Right kidney (tissue), 1 donor: ENCODE measurements around the gene MTMR3.
"Not testable (repeated sequence)": the region's sequence is repeated elsewhere in the genome, so short reads cannot be mapped to it uniquely, and the experiment has no call there.

Experiments used
- DNase-seq: peaks from one replicate; pipeline ENCODE4 v3.0.0-alpha.2; 2016

Gene MTMR3

DNA sequence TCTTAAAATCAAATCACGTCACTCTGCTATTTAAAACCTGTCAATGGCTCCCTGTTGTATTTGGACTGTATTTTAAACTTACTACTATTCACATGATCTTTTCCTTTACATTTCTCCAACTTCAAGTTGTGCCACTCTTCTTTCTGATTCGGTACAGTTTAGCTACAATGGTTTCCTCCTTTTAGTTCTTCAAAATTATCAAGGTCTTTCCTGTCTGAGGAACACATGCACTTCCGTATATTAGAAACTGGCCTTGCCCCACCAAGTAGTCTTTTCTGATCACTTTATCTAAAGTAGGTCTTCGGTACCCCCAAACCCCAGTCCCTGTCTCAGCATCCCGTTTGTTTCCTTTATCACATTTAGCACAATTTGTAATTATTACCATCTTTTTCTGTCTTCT is 81.8 kb downstream of the MTMR3 start:
- DNase-seq = no peak

DNA sequence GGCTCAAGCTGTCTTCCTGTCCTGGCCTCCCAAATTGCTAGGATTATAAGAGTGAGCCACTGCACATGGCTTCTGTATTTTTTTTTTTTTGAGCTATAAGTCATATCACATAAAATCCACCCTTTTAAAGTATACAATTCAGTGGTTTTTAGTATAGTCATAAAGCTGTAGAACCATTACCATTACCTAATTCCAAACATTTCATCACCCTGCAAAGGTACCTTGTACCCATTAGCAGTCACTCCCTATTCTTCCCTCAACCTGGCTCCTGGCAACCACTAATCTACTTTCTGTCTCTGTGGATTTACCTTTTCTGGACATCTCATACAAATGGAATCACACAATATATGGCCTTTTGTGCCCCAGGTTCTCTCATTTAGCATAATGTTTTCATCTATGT is 84.5 kb downstream of the MTMR3 start:
- DNase-seq = no peak

DNA sequence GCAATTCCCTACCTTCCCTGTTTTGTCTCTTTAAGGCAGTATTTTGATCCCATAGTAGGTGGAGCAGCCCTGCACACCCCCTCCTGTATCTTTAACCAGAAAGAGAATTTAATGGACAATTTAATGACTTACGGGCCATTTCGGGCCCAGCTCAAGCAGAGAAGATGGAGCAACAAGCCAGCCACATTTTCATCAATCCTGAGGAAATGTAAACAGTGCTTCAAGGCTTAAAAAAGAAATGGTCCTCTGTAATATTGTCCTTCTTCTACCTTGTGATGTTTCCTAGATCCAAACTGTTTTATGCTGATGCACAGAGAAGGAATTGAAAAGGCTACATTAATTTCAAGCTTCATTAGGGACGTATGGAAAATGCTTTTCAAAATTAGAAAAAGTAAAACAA is 88.6 kb downstream of the MTMR3 start:
- no peak for DNase-seq

DNA sequence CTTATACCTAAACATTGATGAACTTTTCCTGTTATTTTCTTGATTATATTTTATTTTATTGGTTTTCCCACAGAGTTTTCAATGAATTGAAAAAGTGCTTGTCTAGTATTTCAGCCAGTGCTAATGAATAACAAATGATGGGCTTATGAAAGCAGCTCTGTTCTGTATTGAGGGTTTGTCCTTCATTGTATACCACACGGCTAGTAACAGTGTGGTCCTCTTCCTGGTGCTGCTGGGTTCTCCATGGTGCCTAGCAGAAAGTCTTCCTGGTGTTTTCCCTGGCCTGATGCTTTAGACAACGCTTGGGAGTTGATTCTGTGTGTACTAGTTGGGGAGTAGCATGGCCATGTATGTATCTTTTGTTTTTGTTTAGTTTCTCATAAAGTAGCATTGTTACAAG is 89.1 kb downstream of the MTMR3 start:
- no peak for DNase-seq

DNA sequence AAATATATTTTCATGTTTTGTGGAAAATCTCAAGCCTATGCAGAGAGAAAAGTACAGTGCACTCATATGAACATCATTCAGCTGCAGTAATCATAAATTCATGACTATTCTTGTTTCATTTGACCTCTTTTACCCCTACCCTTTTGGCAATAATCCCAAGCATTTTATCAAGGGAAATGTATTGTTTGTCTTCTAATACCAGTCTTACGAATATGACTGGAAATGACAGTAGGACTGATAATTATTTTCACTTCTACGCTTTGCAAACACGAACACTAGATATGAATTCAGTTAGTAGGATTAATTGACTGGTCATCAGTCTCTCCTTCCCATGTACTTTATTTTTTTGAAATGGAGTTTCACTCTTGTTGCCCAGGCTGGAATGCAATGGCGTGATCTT is 90.3 kb downstream of the MTMR3 start:
- no peak for DNase-seq

DNA sequence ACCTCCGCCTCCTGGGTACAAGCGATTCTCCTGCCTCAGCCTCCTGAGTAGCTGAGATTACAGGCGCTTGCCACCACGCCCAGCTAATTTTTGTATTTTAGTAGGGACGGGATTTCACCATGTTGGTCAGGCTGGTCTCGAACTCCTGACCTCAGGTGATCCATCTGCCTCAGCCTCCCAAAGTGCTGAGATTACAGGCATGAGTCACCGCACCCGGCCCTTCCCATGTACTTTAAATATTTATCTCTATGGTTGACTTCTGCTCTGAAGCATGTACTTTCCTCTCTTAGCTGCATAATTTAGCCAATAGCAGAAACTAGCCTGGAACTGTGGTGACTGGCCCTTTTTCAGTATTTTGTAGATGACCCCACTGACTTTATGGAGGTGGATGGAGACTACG is 90.7 kb downstream of the MTMR3 start:
- DNase-seq = not testable (repeated sequence)

DNA sequence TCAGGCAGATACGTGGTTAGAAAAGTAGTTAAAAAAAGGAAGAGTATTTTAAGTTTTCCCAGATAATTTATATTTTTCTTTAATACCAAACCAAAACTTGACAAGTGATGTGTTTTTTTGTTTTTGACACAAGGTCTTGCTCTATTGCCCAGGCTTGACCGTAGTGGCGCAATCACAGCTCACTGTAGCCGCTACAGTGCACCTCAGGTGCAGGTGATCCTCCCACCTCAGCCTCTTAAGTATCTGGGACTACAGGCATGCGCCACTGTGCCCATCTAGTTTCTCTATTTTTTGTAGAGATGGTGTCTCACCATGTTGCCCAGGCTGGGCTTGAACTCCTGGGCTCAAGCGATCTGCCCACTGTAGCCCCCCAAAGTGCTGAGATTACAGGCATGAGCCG is 92.5 kb downstream of the MTMR3 start:
- DNase-seq = no peak

DNA sequence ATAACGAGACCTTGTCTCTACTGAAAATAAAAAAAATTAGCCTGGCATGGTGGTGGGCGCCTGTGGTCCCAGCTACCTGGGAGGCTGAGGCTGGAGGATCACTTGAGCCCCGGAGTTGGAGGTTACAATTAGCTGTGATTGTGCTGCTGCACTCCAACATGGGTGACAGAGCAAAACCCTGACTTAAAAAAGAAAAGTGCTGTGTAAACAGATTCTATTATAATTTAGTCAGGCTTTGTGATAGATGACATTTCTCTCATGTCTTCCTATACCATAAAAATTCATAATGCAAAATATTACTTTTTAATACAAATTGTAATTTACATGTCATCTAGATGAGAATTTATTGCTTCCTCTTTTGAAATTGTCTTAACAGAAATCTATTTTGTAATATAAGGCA is 94.1 kb downstream of the MTMR3 start:
- DNase-seq = no peak

DNA sequence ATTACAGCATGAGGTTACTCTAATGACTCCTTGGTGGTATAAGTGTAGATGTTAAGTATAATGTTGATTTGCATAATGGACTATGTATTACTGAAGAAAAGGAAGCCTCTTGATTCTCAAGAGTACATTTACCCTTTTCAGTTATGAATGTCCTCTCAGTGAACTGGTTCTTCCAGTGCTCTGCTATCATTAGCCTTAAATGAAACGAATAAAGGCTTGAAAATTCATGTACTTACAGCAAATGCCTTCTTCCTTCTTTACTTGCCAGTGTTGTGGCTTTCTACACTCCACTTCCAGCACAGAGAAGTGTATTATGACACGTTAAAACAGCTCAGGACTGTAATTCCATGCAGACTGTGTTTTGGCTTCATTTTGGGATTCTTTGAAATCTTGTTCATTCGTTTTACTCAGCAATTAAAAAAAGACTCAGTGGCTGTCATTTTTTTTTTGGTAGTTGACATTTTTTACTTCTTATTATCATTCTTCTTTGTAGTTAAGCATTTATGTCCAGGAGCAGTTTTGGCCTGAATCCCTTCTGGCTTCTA is 96.9 kb downstream of the MTMR3 start:
- DNase-seq = no peak

DNA sequence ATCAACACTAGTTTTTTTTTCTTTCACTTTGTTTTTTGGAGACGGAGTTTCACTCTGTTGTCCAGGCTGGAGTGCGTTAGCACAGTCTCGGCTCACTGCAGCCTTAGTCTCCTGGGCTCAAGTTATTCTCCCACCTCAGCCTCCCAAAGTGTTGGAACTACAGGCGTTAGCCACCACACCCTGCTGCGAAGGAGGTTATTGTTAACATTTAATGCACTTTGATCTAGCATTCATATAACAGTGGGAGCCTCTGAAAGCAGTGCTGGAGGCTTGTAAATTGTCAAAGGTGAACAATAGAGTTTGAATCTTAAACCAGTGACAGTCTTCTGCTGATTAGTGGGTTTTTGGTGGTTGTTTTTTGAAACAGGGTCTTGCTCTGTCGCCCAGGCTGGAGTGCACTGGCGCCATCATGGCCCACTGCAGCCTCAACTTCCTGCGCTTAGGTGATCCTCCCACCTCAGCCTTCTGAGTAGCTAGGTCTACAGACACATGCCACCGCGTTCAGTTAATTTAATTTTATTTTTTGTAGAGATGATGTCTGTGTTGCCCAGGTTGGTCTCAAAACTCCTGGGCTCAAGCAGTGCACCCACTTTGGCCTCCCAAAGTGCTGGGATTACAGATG is 100.4 kb downstream of the MTMR3 start:
- DNase-seq = no peak

DNA sequence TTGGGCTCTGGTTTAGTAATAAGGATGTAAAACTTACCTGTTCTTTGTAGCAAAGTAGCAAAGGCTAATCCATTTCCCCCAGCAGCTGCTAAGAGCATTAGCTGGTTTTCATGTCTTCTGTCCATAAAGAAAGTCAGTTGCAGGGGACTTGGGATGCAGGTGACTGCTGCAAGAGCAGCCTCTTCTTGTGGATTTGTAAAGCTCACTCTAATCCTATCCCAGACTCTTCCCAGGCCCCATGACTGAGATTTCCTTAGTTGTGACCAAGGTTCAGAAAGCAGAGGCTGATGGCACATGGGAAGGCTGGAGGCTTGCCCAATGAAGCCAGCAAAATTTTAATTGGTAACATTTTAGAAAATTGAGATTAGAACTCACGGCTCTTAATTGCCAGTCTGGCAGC is 102.9 kb downstream of the MTMR3 start:
- no peak for DNase-seq

DNA sequence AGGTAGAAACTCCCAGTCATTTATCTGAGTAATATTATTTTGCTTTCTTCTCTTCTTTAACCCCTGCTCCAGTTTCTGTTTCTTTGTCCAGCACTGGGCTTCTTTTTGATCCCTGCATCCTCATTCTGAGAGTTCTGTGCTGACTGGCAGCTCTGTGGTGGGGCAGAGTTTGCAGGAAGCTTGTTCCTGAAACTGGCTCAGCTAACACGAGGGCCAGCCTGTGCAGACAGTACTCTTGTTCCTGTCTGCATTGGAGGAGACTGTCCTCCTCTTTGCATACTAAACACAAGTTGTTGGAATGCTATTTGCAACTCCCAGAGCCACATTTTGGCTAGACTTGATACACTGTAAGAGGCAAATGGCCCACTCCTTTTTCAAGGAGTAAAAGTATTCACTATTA is 104.2 kb downstream of the MTMR3 start:
- no peak for DNase-seq

DNA sequence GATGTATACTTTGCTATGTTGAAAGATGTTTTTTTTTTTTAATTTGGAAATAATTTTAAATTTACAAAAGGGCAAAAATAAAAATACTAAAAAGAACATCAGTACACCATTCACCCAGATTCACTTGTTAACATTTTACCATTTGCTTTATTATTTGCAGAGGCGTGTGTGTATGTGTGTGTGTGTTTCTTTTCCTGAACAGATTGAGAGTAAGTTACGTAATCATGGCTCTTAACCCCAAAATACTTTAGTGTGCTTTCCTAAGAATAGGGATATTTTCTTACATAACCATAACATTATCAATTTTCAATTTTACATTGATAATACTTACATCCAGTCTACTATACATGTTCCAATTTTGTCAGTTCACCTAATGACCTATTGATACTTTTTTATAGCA is 105.7 kb downstream of the MTMR3 start:
- no peak for DNase-seq

DNA sequence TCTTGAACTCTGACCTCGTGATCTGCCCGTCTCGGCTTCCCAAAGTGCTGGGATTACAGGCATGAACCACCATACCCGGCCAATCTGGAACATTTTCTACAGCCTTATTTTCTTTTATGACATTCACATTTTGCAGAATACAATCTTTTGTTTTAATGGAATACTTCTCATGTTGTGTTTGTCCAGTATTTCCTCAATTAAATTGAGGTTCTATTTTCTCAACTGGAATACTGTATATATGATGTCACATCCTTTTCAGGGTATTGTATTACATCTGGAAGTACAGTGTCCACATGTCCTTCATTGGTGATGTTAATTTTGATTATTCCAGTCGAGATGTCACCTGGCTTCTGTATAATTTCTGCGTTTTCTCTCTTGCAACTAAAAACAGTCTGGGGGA is 106.5 kb downstream of the MTMR3 start:
- DNase-seq = no peak

DNA sequence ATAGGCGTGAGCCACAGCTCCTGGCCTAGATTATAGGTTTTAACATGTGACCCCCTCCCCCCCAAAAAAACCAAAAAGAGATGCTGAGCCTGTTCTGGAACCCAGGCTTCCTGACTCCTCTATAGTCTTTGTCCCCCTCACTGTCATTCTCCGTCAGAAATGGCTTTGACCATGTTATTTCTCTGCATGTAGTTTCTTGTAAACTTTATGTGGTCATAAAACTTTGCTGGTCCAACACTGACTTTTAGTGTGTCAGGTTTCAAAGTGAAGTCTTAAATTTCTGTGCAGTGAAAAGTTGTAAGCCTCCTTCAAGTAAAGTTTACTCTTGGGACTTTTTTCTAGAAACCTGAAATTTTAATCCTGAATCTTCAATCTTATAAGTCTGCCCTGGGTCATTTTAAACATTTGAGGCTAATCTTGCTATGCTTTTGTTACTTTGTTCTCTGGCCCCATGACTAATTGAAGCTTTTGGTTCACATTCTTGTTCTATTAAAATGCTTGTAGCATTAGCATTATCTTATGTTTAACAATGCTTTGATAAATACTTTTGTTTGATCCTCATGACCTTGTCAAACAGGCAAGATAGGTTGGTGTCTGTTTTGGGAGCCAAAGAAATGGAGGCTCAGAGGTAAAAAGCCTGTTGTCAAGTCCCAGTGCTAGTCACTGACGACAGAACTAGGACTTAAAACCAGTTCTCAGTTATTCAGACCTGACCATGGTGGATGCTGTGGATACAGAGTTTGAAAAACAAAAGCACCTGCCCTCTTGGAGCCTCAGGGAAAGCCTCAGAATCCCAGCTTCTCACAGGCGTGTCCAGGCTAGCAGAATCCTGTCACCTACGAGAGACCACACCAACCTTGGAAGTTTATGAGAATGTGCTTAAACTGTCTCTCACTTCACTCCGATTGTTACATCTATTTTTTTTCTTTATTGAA is 109.6 kb downstream of the MTMR3 start:
- no peak for DNase-seq

DNA sequence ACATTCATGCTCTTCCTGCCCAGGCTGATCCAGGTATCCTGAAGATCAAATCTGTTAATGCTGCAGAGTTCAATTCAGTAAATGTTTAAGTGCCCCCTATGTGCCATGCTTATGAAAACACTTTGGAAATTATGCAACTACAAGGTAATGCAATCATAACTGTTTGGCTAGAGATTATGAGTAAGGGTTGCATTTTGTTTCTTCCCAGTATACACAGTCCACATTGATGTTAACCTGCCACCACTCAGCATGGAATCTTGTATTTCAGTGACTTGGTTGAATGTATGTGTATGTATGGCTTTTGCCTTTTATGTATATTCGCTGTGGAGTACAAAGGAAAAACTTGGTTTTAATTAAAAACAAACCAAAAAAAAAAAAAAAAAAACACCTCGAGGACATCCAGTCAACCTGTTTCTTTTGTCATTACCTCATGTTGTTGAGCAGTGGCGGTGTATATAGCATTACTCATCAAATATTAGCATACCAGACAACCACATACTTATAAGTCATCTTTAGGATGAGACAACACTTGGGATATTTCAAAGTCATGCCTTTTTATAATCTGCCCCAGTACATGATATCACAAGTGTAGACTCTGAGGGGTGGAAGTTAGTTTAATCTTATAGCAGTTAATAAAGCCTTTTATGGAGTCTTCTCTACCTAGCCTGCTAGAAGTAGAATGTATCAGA is 111.2 kb downstream of the MTMR3 start:
- no peak for DNase-seq

DNA sequence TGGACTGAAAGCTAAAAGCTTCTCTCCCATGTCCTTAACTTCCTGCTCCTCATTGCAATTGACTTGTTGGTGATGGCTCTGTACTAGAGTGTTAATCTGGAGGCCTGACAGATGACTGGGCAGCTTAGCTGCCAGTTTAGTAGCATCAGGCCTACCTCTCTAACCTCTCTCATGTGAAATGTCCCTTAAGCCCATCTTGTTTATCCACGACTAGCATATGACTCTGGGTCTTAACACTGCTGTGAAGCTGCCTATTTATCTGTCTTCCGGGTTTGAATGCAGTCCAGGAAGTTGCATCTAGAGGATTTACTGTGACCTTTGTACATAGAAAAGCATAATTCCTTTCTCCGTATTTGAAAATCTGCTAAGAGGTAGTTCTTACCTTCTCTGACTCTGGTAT is 112.0 kb downstream of the MTMR3 start:
- DNase-seq = no peak

DNA sequence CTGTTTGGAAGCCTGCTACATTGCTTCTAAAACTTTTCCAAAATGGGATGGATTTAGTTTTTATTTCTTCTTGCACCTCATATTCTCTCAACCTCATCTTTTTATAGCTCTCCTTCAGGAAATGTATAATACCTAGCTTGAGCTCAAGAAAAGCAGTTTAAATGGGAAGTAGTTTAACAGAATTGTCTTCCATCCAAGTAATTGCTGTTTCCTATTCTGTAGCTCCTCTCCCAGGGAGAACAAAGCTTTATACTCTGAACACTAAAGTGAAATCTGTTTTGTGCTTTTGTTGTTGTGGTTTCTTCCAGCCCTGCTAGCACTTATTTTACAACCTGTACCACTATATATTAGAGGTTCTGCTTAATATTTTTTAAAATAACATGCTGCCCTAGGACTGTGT is 114.1 kb downstream of the MTMR3 start:
- DNase-seq = no peak

DNA sequence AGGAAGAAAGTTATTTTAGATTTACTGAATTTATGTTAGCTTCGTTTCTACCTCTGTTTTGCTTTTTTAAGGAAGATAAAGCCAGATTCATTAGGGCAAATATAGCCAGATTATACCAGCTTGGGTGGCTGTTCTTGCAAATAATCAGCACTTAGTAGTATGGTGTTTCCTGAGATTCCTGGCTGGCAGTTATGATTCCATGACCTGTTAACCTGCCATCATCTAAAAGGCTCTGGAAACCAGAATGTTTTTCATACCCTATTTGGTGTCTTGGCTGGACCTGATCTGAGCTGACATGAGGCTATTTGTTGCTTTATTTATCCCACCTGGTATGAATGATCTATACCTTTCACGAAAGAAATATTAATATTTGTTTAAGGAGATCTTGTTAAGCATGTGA is 114.5 kb downstream of the MTMR3 start:
- no peak for DNase-seq

DNA sequence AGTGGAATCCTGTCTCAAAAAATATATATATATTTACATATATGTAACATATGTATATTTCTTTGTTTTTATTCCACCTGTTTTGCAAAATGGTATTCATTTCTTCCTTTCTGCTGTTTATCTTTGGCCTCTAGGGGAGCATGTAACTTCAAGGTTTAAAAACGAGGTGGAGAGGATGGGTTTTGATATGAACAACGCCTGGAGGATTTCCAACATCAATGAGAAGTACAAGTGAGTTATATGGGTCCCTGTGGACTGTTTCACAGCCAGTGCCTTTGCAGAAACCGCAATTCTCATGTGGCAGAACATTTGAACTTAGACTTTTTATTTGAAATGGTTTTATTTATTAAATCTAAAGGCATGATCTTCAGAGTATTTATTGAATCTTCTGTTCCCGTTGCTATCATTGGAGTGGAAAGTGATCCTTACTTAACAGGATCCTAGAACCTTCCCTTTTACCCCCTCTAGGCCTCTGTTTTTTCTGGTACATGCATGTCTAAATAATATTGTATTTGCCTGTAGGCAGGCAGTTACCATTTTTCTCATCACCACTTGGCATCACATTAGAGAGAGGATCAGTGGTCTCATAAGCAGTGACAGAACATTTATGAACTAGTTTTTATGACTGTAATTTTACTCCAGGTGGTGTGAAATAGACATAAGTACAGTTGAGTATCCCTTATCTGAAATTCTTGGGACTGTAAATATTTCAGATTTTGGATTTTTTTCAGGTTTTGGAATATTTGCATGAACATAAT is 115.8 kb downstream of the MTMR3 start:
- no peak for DNase-seq

DNA sequence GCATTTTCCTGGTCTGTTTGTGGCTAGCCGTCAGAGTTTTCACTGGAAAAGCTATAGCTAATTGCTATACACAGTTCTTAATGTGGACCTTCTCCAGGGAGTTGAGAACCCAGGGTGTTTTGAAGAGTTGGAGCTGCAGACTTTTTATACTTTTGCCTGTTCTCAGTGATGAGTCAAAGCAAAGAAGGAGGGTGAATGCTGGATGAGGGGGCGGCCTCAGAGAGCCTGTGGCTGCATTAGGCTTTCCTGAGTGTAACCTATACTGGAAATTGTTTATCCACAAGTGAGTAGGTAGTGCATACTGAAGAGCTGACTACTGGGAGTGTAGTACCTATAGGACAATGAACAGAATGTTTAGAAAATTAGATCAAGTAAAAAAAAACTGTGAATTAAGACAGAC is 117.6 kb downstream of the MTMR3 start:
- no peak for DNase-seq

DNA sequence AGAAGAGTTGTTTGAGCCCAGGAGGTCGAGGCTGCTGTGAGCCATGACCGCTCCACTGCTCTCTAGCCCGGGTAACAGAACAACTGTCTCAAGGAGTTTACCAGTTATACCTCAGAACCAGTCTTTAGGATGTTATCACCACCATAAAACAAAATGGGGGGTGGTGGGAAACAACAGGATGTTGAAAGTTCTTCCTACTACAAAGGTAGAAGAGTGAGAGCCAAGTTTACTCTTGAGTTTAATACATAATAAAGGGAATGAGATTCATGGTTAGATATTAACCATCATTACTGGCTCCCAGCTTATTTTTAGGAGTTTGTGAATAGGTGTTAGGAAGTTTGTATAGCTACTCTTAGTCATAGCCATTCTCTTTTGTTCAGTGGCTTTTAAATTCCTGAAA is 118.5 kb downstream of the MTMR3 start:
- DNase-seq = no peak
